Fibroblast of the aortic adventitia (primary cell): ENCODE data around the gene TERB1. TPM values are rescaled to one million over a fixed set of nuclear protein-coding genes. Genes with fewer than 3 reads are reported as not detected.

Source experiments
- DNase-seq: peaks from one replicate; pipeline ENCODE4 v3.0.0-alpha.2; 2010; ENCODE audit warnings: low read depth
- H3K4me3 ChIP-seq: 2 replicates; pipeline ENCODE4 v1.5.1; 2011; ENCODE audit warnings: low read depth, mild to moderate bottlenecking, control low read depth, low read length, moderate library complexity
- total RNA-seq: library from RNA; depleted of rRNA; stranded (reverse); fragments of >200 nt; gene quantifications from 2 replicates; pipeline ENCODE4 v1.2.3, GENCODE V29; 2012; ENCODE audit warnings: low replicate concordance
- TF ChIP-seq, protein P1 (sequence below): IDR thresholded peaks from 2 replicates; pipeline ENCODE4 v1.5.1; 2011; ENCODE audit warnings: mild to moderate bottlenecking, low read length, control low read depth, inconsistent platforms; ENCODE audit not compliant: insufficient read depth

The TERB1 gene
- total RNA-seq, 1 donor, result 0.09 TPM

DNA sequence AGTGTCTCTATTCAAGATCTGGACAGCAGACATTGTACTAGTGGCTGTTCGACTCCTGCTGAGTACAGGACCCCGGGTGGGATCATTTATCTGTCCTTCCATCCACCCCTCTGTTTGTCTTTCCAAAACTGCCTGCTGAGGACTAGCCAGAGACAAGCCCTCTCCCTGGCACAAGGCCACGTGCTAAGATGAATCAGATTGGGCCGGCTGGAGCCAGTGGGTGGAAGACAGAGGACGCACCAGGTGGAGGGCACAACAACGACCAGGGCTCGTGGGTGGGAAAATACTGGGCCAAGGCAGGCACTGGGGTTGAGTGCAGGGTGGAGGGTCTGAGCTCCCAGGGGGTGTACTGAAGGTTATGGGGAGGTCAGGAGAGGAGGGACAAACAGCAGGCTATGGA lies 41.4 kb upstream of the TERB1 start:
- TF ChIP-seq, protein P1, sequence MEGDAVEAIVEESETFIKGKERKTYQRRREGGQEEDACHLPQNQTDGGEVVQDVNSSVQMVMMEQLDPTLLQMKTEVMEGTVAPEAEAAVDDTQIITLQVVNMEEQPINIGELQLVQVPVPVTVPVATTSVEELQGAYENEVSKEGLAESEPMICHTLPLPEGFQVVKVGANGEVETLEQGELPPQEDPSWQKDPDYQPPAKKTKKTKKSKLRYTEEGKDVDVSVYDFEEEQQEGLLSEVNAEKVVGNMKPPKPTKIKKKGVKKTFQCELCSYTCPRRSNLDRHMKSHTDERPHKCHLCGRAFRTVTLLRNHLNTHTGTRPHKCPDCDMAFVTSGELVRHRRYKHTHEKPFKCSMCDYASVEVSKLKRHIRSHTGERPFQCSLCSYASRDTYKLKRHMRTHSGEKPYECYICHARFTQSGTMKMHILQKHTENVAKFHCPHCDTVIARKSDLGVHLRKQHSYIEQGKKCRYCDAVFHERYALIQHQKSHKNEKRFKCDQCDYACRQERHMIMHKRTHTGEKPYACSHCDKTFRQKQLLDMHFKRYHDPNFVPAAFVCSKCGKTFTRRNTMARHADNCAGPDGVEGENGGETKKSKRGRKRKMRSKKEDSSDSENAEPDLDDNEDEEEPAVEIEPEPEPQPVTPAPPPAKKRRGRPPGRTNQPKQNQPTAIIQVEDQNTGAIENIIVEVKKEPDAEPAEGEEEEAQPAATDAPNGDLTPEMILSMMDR, result no peak
- no peak overlapping the region for H3K4me3 ChIP-seq
- no peak for DNase-seq

DNA sequence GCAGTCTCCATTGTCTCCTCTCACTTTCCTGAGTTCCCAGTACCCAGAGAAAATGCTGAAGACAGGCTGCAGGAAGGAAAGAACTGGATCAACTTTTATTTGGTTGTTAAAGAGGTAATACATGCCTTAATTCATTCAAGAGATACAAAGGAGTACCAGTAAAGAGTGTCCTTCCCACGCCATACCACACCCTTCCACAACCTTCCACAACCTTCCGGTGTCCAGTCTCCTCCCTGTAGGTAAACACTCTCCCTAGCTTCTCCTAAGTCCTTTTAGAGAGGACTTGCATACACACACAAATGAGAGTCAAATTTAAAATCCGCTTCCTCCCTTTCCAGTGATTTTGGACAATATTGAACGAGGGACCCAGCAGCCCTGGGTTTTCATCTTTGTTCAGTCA lies 40.0 kb upstream of the TERB1 start:
- no peak overlapping the region for H3K4me3 ChIP-seq
- TF ChIP-seq, protein P1, result no peak
- DNase-seq, result no peak

DNA sequence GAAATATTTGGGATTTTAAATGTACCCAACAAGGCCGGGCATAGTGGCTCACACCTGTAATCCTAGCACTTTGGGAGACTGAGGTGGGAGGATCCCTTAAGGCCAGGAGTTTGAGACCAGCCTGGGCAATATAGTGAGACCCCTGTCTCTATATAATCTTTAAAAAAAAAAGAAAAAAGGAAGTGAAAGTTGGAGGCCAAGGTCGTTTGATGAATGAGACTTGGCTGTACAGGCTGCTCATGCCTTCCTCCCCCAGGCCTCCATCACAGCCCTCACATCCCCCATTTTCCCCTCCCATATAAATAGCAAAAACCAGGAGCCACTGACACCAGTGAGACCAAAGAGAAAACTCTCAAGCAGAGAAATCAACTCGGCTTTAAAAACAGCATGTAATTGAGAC lies 39.5 kb upstream of the TERB1 start:
- DNase-seq, result no peak
- TF ChIP-seq, protein P1, result no peak
- no peak overlapping the region for H3K4me3 ChIP-seq

DNA sequence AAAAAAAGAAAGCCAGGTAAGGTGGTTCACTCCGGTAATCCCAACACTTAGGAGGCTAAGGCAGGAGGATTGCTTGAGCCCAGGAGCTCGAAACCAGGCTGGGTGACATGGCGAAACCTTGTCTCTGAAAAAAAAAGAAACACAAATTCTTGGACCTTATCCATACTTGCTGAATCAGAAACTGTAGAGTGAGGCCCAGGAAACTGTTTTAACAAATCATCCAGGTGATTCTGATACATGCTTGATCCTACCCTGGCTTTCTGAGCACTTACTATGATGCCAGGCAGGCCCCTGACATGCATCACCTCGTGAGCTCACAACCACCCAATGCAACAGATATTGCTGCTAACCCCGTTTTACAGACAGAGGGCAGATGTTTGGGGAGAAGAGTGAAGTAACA lies 33.4 kb upstream of the TERB1 start:
- TF ChIP-seq, protein P1, result no peak
- H3K4me3 ChIP-seq, result no peak overlapping the region
- no peak for DNase-seq

DNA sequence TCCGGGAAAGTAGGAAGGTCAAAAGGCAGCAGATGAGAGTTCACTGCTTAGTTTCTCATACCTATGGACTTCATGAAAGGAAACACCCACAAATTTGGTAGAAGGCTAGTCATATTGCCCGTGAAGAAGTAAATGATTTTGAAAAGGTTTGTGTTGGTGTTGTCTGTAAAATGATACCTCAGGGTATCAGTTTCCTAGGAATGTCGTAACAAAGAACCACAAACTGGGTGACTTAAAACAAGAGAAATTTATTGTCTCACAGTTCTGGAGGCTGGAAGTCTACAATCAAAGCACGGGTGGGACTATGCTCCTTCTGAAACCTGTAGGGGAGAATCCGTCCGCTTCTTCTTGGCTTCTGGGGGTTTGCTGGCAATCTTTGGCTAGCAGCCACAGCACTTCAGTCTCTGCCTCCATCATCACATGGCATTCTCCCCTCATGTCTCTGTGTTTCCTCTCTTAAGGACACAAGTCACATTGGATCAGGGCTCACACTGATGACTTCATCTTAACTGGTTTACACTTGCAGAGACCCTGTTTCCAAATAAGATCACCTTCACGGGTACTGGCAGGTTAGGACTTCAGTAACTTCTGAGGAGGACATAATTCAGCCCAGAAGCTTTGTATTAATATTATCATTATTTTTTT lies 31.4 kb upstream of the TERB1 start:
- TF ChIP-seq, protein P1, result no peak
- no peak overlapping the region for H3K4me3 ChIP-seq
- peak; percentile 21 for DNase-seq

GRCh38 chr16:66832190-66832589 lies 30.8 kb upstream of the TERB1 start:
- DNase-seq, result no peak
- TF ChIP-seq, protein P1, result no peak
- H3K4me3 ChIP-seq, result no peak overlapping the region
